GM10847 (cell line): ENCODE results near the gene HMG20B.

Experiments used
- POLR2A ChIP-seq: IDR thresholded peaks from 2 replicates; pipeline ENCODE4 v1.6.1; 2011; ENCODE audit not compliant: insufficient read length; ENCODE audit errors: extremely low read depth

Gene HMG20B

DNA sequence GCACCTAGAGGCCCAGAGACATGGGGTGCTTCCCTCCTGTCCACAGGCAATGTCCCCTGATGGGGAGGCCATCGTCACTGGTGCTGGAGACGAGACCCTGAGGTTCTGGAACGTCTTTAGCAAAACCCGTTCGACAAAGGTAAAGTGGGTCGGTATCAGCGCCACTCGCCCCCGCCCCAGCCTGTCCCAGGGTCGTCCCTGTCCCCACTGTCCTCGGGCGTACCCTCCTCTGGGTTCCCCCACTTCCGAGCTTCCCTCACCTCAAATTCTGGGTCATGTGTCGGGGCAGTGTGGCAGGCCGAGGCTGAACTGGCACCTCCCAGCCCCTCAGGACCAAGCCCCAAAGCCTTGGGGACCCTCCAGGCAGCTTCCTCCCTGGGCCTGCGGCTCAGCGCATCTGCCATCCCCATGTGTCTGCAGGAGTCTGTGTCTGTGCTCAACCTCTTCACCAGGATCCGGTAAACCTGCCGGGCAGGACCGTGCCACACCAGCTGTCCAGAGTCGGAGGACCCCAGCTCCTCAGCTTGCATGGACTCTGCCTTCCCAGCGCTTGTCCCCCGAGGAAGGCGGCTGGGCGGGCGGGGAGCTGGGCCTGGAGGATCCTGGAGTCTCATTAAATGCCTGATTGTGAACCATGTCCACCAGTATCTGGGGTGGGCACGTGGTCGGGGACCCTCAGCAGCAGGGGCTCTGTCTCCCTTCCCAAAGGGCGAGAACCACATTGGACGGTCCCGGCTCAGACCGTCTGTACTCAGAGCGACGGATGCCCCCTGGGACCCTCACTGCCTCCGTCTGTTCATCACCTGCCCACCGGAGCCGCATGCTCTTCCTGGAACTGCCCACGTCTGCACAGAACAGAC is 38.1 kb upstream of the HMG20B start:
- no peak for TF ChIP-seq POLR2A

DNA sequence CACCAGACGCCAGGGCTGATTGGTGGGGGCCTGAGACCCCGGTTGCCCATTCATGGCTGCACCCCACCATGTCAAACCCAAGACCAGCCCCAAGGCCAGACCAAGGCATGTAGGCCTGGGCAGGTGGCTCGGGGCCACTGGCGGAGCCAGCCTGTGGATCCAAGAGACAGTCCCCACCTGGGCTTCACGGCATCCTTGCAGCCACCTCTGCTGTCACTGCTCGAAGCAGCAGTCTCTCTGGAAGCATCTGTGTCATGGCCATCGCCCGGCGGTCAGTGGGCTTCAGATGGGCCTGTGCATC is 37.6 kb upstream of the HMG20B start:
- no peak for TF ChIP-seq POLR2A

- no peak for TF ChIP-seq POLR2A
Observed at GRCh38 chr19:3535563-3535965, 37.2 kb upstream of the HMG20B start.

GRCh38 chr19:3535981-3536380 is 36.8 kb upstream of the HMG20B start:
- TF ChIP-seq POLR2A, result no peak

DNA sequence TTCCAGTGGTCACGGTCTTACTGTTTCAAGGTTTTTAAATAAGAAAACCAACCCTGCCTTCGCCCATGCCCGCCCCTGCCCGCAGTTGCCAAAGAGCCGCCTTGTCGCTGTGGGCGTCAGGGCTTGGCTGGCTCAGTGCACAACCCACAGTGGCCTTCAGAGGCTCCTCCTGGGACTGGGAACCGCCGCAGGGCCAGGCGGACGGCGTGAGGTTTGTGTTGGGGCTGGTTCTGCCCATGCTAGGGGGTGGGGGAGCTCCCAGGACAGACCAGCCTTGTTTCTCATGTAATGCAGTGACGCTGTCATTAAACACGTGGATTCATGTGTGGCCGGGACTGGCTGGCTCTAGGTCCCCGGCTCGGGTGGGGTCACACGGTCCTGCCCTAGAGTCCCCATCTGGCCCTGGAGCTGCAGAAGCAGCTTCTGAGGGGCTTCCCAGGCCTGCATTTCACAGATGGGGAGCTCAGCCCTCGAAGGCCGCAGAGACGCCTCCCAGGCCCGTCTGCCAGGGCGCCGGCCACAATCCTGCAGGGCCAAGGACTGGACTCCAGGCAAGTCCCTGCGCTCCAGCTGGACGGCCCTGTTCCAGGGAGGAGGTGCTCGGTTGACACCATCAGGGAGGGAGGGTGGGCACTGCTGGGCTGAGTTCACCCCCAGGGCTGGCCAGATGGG is 36.2 kb upstream of the HMG20B start:
- TF ChIP-seq POLR2A, result no peak

- TF ChIP-seq POLR2A, result no peak
Observed at GRCh38 chr19:3537101-3537437, 35.7 kb upstream of the HMG20B start.

- no peak for TF ChIP-seq POLR2A
Observed at GRCh38 chr19:3537438-3538240, 35.1 kb upstream of the HMG20B start.

GRCh38 chr19:3538258-3538929 is 34.4 kb upstream of the HMG20B start:
- no peak for TF ChIP-seq POLR2A

GRCh38 chr19:3538965-3539755 is 33.6 kb upstream of the HMG20B start, which contains the start of gene TEKTIP1:
Gene TEKTIP1, plus strand, starts transcription at chr19:3539174. Its CDS starts 4 bp downstream, at chr19:3539178.
- no peak for TF ChIP-seq POLR2A

DNA sequence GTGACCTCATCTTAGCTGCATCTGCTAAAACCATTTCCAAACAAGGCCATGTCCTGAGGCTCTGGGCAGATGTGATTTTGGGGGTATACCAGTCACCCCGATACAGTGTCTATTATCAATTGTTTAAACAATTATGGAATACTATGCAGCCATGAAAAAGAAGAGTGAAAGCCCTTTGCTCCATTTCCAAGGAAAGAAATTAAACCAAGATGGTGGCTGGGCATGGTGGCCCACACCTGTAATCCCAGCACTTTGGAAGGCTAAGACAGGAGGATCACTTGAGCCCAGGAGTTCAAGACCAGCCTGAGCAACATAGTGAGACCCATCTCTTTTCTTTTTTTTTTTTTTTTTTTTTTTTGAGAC is 33.0 kb upstream of the HMG20B start:
- TF ChIP-seq POLR2A, result no peak

DNA sequence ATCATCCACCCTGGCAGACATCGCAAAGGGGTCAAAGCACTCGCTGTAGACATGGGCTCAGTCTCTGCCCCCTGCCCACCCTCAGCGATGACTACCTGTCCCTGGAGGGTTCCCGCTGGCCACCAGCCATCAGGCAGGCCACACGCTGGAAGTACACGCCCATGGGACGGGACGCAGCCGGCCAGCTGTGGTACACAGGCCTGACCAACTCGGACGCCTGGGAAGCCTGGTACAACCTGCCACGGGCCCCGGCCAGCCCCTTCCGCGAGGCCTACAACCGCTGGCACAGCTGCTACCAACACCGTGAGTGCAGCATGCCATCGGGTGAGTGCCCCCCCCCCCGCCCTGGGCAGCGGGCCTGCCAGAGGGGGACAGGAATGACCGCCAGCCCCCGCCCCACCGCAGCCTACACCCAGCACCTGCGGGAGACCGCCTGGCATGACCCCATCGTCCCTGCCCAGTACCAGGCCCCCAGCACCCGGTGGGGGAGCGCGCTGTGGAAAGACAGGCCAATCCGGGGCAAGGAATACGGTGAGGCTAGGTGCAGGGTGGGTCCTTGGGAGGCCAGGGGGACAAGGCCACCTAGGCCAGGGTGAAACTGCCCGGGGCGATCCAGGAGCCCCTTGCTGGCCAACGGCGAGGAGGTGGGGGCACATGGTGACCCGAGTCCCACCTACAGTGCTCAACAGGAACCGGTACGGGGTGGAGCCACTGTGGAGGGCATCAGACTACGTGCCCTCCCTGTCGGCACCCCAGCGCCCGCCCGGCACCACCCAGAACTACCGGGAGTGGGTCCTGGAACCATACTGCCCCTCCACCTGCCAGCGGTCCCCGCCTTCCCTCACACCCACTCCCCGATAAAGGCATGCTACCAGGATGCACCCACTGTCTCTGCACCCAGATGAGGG is 29.3 kb upstream of the HMG20B start:
- TF ChIP-seq POLR2A, result no peak

DNA sequence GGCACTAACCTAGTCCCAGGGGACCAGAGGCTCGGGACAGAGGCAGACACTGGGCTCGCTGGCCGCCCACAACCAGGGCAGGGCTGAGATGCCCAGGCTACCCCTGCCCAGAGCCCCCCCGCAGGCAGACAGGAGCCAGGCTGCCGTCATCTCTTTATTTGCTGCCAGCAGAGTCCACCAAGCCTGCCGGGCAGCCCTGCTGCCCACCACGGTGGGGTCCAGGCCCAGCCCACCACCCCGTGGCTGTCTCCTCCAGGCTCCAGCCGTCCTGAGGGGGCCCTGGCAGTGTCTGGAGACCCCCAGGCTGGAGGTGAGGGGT is 28.7 kb upstream of the HMG20B start:
- TF ChIP-seq POLR2A, result no peak

DNA sequence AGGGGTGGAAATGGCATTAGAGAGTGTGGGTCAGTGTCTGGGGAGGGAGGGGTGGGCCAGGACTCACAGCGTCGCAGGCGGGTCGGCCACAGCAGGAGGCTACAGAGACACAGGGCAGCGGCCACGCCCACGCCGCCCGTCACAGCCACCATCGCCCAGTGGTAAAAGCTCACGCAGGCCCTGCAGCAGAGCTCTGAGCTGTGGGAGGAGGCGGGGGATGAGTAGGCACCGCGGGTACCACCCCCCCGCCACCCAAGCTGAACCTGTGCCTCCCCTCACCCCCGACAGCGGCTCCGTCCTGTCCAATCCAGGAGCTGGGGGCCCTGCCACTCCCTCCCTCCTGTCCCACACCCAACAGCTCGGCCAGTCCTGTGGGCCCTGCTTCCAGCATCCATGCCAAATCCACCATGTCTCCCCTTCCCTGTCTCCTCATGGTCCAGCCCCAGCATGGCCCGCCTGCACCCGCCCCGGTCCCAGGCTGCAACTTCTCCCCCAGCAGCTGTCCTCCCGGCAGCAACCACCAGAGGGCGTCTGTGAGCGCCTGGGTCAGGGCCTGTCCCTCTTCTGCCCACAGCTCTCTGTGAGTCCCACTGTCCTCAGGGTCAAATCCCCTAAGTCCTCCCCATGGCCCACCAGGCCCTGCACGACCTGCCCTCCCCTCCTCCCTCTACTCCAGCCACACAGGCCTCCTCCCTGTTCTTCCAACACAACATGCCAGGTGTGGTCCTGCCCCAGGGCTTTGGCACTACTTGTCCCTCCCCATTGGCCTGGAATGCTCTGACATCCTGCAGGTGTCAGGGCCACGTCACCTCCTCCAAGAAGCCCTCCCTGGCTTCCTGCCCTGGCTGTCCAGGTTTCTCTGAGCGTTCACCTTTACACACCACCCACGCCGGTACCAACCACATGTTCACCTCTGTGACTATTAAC is 27.7 kb upstream of the HMG20B start:
- no peak for TF ChIP-seq POLR2A

GRCh38 chr19:3545669-3546034 is 27.1 kb upstream of the HMG20B start:
- TF ChIP-seq POLR2A, result no peak
